GM21447 (cell line): ENCODE measurements around the gene MMP25.
"Not testable (repeated sequence)": the region's sequence is repeated elsewhere in the genome, so short reads cannot be mapped to it uniquely, and the experiment has no call there.

ENCODE experiments used
- ATAC-seq: cut with Tn5 transposase; IDR thresholded peaks from one replicate; pipeline ENCODE4 v1.9.1; 2021; ENCODE audit not compliant: unreplicated experiment

The MMP25 gene

GRCh38 chr16:3072148-3072547, 25.8 kb downstream of the MMP25 start:
- not testable (repeated sequence) for ATAC-seq

GRCh38 chr16:3072576-3073263, 26.4 kb downstream of the MMP25 start:
- ATAC-seq = not testable (repeated sequence)

- no peak for ATAC-seq
These were observed 27.1 kb downstream of the MMP25 start for GRCh38 chr16:3073448-3073847.

- peak; percentile 81 for ATAC-seq
These were observed 28.6 kb downstream of the MMP25 start for GRCh38 chr16:3074860-3075522.

- no peak for ATAC-seq
These were observed 29.2 kb downstream of the MMP25 start for GRCh38 chr16:3075523-3075915.

GRCh38 chr16:3075946-3076345, 29.6 kb downstream of the MMP25 start:
- not testable (repeated sequence) for ATAC-seq

GRCh38 chr16:3076577-3076976, 30.2 kb downstream of the MMP25 start:
- no peak for ATAC-seq

GRCh38 chr16:3080024-3080423, 33.7 kb downstream of the MMP25 start:
- no peak for ATAC-seq

GRCh38 chr16:3081957-3082356, 35.6 kb downstream of the MMP25 start:
- ATAC-seq = not testable (repeated sequence)

GRCh38 chr16:3083408-3083807, 37.0 kb downstream of the MMP25 start:
- not testable (repeated sequence) for ATAC-seq

- ATAC-seq = no peak
These were observed 38.1 kb downstream of the MMP25 start for GRCh38 chr16:3084491-3084890.

GRCh38 chr16:3084969-3085670, 38.8 kb downstream of the MMP25 start:
- no peak for ATAC-seq

- no peak for ATAC-seq
These were observed 39.7 kb downstream of the MMP25 start for GRCh38 chr16:3085868-3086595.

- no peak for ATAC-seq
These were observed 40.4 kb downstream of the MMP25 start for GRCh38 chr16:3086596-3087242.

- ATAC-seq = no peak
These were observed 41.2 kb downstream of the MMP25 start for GRCh38 chr16:3087243-3088235.

GRCh38 chr16:3088450-3088849, 42.1 kb downstream of the MMP25 start:
- ATAC-seq = no peak

GRCh38 chr16:3088925-3089716, 42.8 kb downstream of the MMP25 start:
- ATAC-seq = no peak

- no peak for ATAC-seq
These were observed 43.6 kb downstream of the MMP25 start for GRCh38 chr16:3089717-3090592.
